HepG2 (cell line): Measurements from ENCODE around the gene DENND11. TPM values are rescaled to one million over a fixed set of nuclear protein-coding genes. Genes with fewer than 3 reads are reported as not detected.

Experiments used
- ATAC-seq: fragments of 200-7000 bp; cut with Tn5 transposase; 3 replicates; pipeline ENCODE4 v1.9.1; 2020; ENCODE audit warnings: mild to moderate bottlenecking, moderate library complexity
- BruUV-seq: library from RNA; stranded (reverse); fragments of 400-500 nt; replicated peaks from 2 replicates; lab custom pipeline; 2021; lab: Mats Ljungman, UMichigan
- CTCF ChIA-PET: fragments of 300-600 bp; formaldehyde crosslinking; extraction: SDS; loops from one replicate; lab custom pipeline; 2021; ENCODE audit warnings: low total read pairs, inconsistent platforms, low intra/inter-chr PET ratio; lab: Yijun Ruan, JAX
- POLR2A ChIA-PET: fragments of 350-600 bp; sonication (Branson Sonifier 250); formaldehyde crosslinking; loops from one replicate; lab custom pipeline; 2020; ENCODE audit warnings: antibody characterized with exemption, inconsistent platforms; lab: Yijun Ruan, JAX
- DNase-seq: peaks from one replicate; pipeline ENCODE4 v3.0.0-alpha.2; 2015; ENCODE audit warnings: low spot score
- FAIRE-seq: peaks from 3 replicates; lab custom pipeline; 2011; peaks lifted over from hg19 to GRCh38; lab: Jason Lieb, UNC
- H2AFZ ChIP-seq: one replicate; pipeline ENCODE4 v1.6.1; 2011; ENCODE audit warnings: low read length, inconsistent platforms
- H3K27ac ChIP-seq: fragments of 300-600 bp; 3 replicates; pipeline ENCODE4 v1.8.0; 2011; ENCODE audit warnings: mixed run types, mild to moderate bottlenecking, mixed read lengths, low read length, inconsistent platforms; ENCODE audit not compliant: insufficient read depth; ENCODE audit errors: extremely low read length
- H3K27me3 ChIP-seq, 2 experiments: fragments of 200-600 bp in 1 of 2; 2 replicates in 1 of 2; 3 replicates in 1 of 2; pipeline versions ENCODE4 v1.6.0 to v1.8.0; 2011; ENCODE audit warnings: low read length in 2 of 2, mild to moderate bottlenecking in 2 of 2, moderate library complexity in 2 of 2, inconsistent platforms in 1 of 2; ENCODE audit not compliant: insufficient read depth in 2 of 2, control insufficient read depth in 1 of 2
- H3K36me3 ChIP-seq, 2 experiments: fragments of 200-600 bp in 1 of 2; replicated peaks in 1 of 2; 2 replicates in 1 of 2; 3 replicates in 1 of 2; pipeline versions ENCODE4 v1.5.1 to v1.8.0; 2011; ENCODE audit warnings: low read length in 2 of 2, inconsistent platforms in 1 of 2; ENCODE audit not compliant: insufficient read depth in 2 of 2, control insufficient read depth in 1 of 2
- H3K4me1 ChIP-seq: 2 replicates; pipeline ENCODE4 v1.5.1; 2012; ENCODE audit warnings: low read length, inconsistent platforms; ENCODE audit not compliant: insufficient read depth
- H3K4me2 ChIP-seq: 2 replicates; pipeline ENCODE4 v1.6.0; 2011; ENCODE audit warnings: low read depth, low read length, inconsistent platforms
- H3K4me3 ChIP-seq, 3 experiments: fragments of 200-600 bp in 1 of 3; sonication (generic), shearing (Covaris generic) in 1 of 3; replicated peaks in 1 of 3; 2 replicates each; pipeline ENCODE4 v1.5.1; 2011 to 2016; ENCODE audit warnings: low read length in 3 of 3, inconsistent platforms in 2 of 3, low read depth in 2 of 3, mild to moderate bottlenecking in 2 of 3, control low read depth in 1 of 3, mixed read lengths in 1 of 3; ENCODE audit not compliant: insufficient read depth in 1 of 3
- H3K79me2 ChIP-seq: one replicate; pipeline ENCODE4 v1.6.1; 2011; ENCODE audit warnings: low read length, inconsistent platforms; ENCODE audit not compliant: insufficient read depth
- H3K9ac ChIP-seq: 2 replicates; pipeline ENCODE4 v1.6.0; 2011; ENCODE audit warnings: mild to moderate bottlenecking, low read depth, low read length, inconsistent platforms; ENCODE audit not compliant: insufficient read depth
- H3K9me3 ChIP-seq: 2 replicates; pipeline ENCODE4 v1.5.1; 2012; ENCODE audit warnings: mild to moderate bottlenecking, low read length
- H4K20me1 ChIP-seq: 2 replicates; pipeline ENCODE4 v1.6.0; 2011; ENCODE audit warnings: inconsistent platforms, mild to moderate bottlenecking, low read length, moderate library complexity; ENCODE audit not compliant: insufficient read depth
- AGO2 ChIP-seq: fragments of 200-400 bp; formaldehyde crosslinking; optimal IDR thresholded peaks from 2 replicates; pipeline ENCODE3; 2017; ENCODE audit warnings: mild to moderate bottlenecking, low read depth, low read length, moderate library complexity
- ARNT ChIP-seq: fragments of 450-650 bp; IDR thresholded peaks from 2 replicates; pipeline ENCODE4 v1.6.1; 2017
- ELF3 ChIP-seq: IDR thresholded peaks from 2 replicates; pipeline ENCODE4 v1.6.1; 2016; ENCODE audit warnings: missing genetic modification reagents, missing compliant biosample characterization
- ISL2 ChIP-seq: sonication (generic); formaldehyde crosslinking; IDR thresholded peaks from 2 replicates; pipeline ENCODE4 v1.5.0; 2020; ENCODE audit warnings: missing genetic modification reagents
- ISX ChIP-seq: sonication (generic); formaldehyde crosslinking; conservative IDR thresholded peaks from 2 replicates; pipeline ENCODE4 v1.5.0; 2020; ENCODE audit warnings: missing genetic modification reagents
- KLF12 ChIP-seq: sonication (generic); formaldehyde crosslinking; IDR thresholded peaks from 2 replicates; pipeline ENCODE4 v1.4.0; 2020; ENCODE audit warnings: missing genetic modification reagents, borderline replicate concordance
- KMT2A ChIP-seq: sonication (generic); formaldehyde crosslinking; IDR thresholded peaks from 2 replicates; pipeline ENCODE4 v1.4.0; 2020; ENCODE audit warnings: missing genetic modification reagents
- MLLT10 ChIP-seq: sonication (generic); formaldehyde crosslinking; IDR thresholded peaks from 2 replicates; pipeline ENCODE4 v1.4.0; 2020; ENCODE audit warnings: missing genetic modification reagents
- NFATC3 ChIP-seq: sonication (generic); formaldehyde crosslinking; IDR thresholded peaks from 2 replicates; pipeline ENCODE4 v1.5.1; 2020; ENCODE audit warnings: mild to moderate bottlenecking, missing genetic modification reagents
- RNF2 ChIP-seq: fragments of 450-650 bp; conservative IDR thresholded peaks from 2 replicates; pipeline ENCODE4 v1.6.1; 2016; ENCODE audit warnings: low read depth
- THYN1 ChIP-seq: sonication (generic); formaldehyde crosslinking; IDR thresholded peaks from 2 replicates; pipeline ENCODE4 v1.8.1; 2023; ENCODE audit warnings: low read depth, mild to moderate bottlenecking, moderate library complexity, missing genetic modification reagents, borderline replicate concordance
- ZBTB20 ChIP-seq: sonication (generic); formaldehyde crosslinking; IDR thresholded peaks from 2 replicates; pipeline ENCODE4 v1.8.1; 2023; ENCODE audit warnings: missing genetic modification reagents, low read depth, mild to moderate bottlenecking, borderline replicate concordance
- ZC3H4 ChIP-seq: sonication (generic); formaldehyde crosslinking; IDR thresholded peaks from 2 replicates; pipeline ENCODE4 v1.4.0; 2020; ENCODE audit warnings: missing genetic modification reagents, borderline replicate concordance
- ZNF768 ChIP-seq: sonication (generic); formaldehyde crosslinking; IDR thresholded peaks from 2 replicates; pipeline ENCODE4 v1.4.0; 2020; ENCODE audit warnings: missing genetic modification reagents
- ZNF879 ChIP-seq: sonication (generic); formaldehyde crosslinking; IDR thresholded peaks from 2 replicates; pipeline ENCODE4 v1.8.1; 2023; ENCODE audit warnings: missing genetic modification reagents
- WGBS: methylation state at CpG from one replicate; pipeline ENCODE4 v1.1.6; 2017; ENCODE audit warnings: low lambda C conversion rate; 5-methylcytosine and 5-hydroxymethylcytosine counted together
- in situ Hi-C: cut with HindIII; loops from 2 replicates; pipeline ENCODE4 v1.10.0; 2017; ENCODE audit warnings: low pct_unique_long_range_greater_than_20kb; ENCODE audit not compliant: extremely low pct_ligation_motif_present
- intact Hi-C: fragments of 100-400 bp; cut with micrococcal nuclease; formaldehyde crosslinking; loops from one replicate; pipeline ENCODE4 v1.10.0; 2022; ENCODE audit not compliant: unreplicated experiment
- polyA plus RNA-seq, 8 experiments: library from polyadenylated mRNA; depleted of rRNA in 3 of 8; stranded (reverse) in 7 of 8; unstranded in 1 of 8; fragments of >200 nt; fragmentation: Illumina TruSeq in 4 of 8; extraction: Trizol in 4 of 8; gene quantifications; 2 replicates each; pipeline versions ENCODE4 v1.2.1 to v1.2.3, GENCODE V29; 2011 to 2016; ENCODE audit warnings: low read depth in 4 of 8, missing spikeins in 1 of 8, mixed read lengths in 1 of 8; ENCODE audit not compliant: insufficient read depth in 1 of 8
- total RNA-seq, 5 experiments: library from RNA; depleted of rRNA; stranded (reverse); fragments of >200 nt; fragmentation: Illumina TruSeq; extraction: Trizol; gene quantifications; 2 replicates each; pipeline ENCODE4 v1.2.3, GENCODE V29; 2016; ENCODE audit warnings: low read depth in 1 of 5
- TF ChIP-seq, protein P1 (sequence below): sonication (generic); formaldehyde crosslinking; IDR thresholded peaks from 2 replicates; pipeline ENCODE4 v1.4.0; 2020; ENCODE audit warnings: missing genetic modification reagents, borderline replicate concordance
- TF ChIP-seq, protein P2 (sequence below): sonication (generic); formaldehyde crosslinking; IDR thresholded peaks from 2 replicates; pipeline ENCODE4 v1.8.0; 2022; ENCODE audit warnings: mild to moderate bottlenecking, missing genetic modification reagents, moderate library complexity
- TF ChIP-seq, protein P3 (sequence below): sonication (generic); formaldehyde crosslinking; conservative IDR thresholded peaks from 2 replicates; pipeline ENCODE4 v1.8.1; 2023; ENCODE audit warnings: missing genetic modification reagents
- TF ChIP-seq, protein P4 (sequence below): sonication (generic); formaldehyde crosslinking; IDR thresholded peaks from 2 replicates; pipeline ENCODE4 v1.8.1; 2023; ENCODE audit warnings: mild to moderate bottlenecking, moderate library complexity, missing genetic modification reagents

Gene DENND11
- total and polyA plus RNA-seq, 2 of the 13 experiments (the other 11 are each of a cell fraction or from before 2014, with no cell fraction given), result 7.1 to 10.5 TPM

DNA sequence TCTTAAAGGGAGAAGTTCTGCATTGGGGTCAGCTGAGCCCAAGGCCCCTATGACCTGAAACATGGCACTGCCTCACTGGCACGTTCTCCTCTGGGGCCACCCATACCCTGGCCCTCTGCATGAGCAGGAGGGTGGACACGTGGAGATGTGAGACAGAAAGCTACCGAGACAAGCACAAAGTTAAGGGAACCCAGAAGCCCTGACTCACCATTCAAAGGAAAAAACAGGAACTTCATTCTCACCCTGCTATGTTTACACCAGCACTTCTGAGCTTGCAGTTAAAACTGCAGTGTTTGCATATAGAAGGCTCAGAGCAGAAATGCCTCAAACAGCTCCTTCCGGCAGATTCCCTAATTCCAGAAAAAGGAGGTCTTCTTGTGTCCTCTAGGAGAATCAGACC lies 41.7 kb downstream of the DENND11 start:
- no peak for DNase-seq
- H3K27me3 ChIP-seq, result no peaks in the 10 kb centered on the region
- no peaks in the 10 kb centered on the region for H3K9me3 ChIP-seq
- CTCF ChIA-PET, result no interaction called here
- H3K4me3 ChIP-seq, result no peak overlapping the region
- no peaks in the 10 kb centered on the region for H4K20me1 ChIP-seq
- POLR2A ChIA-PET, result no interaction called here
- WGBS, result 83% methylated on average over 4 of the region's 4 CpGs
- no peak overlapping the region for H2AFZ ChIP-seq
- H3K4me1 ChIP-seq, result peaks cover 24% of the 10 kb centered on the region
- in situ Hi-C loops (no loop called here), intact Hi-C loops (no loop called here)
- no peaks in the 10 kb centered on the region for H3K79me2 ChIP-seq
- peaks cover 5 to 16% of the 10 kb centered on the region in 2 experiments; a peak in 4 of 5 replicates for H3K36me3 ChIP-seq
- no TSS peak for BruUV-seq
- H3K27ac ChIP-seq, result no peak overlapping the region
- no peak for FAIRE-seq
- no peak overlapping the region for H3K4me2 ChIP-seq
- ATAC-seq, result no peak
- no peak overlapping the region for H3K9ac ChIP-seq
- no peak for TF ChIP-seq ZNF768 (CRISPR knock-in tag)
- TF ChIP-seq ZBTB20 (CRISPR knock-in tag), result no peak
- no peak for TF ChIP-seq ISX
- TF ChIP-seq ELF3 (CRISPR knock-in tag), result no peak
- no peak for TF ChIP-seq KMT2A (CRISPR knock-in tag)
- TF ChIP-seq AGO2, result no peak
- TF ChIP-seq KLF12 (CRISPR knock-in tag), result no peak
- TF ChIP-seq ARNT, result no peak
- TF ChIP-seq, protein P1, sequence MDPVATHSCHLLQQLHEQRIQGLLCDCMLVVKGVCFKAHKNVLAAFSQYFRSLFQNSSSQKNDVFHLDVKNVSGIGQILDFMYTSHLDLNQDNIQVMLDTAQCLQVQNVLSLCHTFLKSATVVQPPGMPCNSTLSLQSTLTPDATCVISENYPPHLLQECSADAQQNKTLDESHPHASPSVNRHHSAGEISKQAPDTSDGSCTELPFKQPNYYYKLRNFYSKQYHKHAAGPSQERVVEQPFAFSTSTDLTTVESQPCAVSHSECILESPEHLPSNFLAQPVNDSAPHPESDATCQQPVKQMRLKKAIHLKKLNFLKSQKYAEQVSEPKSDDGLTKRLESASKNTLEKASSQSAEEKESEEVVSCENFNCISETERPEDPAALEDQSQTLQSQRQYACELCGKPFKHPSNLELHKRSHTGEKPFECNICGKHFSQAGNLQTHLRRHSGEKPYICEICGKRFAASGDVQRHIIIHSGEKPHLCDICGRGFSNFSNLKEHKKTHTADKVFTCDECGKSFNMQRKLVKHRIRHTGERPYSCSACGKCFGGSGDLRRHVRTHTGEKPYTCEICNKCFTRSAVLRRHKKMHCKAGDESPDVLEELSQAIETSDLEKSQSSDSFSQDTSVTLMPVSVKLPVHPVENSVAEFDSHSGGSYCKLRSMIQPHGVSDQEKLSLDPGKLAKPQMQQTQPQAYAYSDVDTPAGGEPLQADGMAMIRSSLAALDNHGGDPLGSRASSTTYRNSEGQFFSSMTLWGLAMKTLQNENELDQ, result no peak
- TF ChIP-seq ISL2 (CRISPR knock-in tag), result no peak
- no peak for TF ChIP-seq THYN1
- TF ChIP-seq, protein P2, sequence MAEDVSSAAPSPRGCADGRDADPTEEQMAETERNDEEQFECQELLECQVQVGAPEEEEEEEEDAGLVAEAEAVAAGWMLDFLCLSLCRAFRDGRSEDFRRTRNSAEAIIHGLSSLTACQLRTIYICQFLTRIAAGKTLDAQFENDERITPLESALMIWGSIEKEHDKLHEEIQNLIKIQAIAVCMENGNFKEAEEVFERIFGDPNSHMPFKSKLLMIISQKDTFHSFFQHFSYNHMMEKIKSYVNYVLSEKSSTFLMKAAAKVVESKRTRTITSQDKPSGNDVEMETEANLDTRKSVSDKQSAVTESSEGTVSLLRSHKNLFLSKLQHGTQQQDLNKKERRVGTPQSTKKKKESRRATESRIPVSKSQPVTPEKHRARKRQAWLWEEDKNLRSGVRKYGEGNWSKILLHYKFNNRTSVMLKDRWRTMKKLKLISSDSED, result no peak
- TF ChIP-seq, protein P3, sequence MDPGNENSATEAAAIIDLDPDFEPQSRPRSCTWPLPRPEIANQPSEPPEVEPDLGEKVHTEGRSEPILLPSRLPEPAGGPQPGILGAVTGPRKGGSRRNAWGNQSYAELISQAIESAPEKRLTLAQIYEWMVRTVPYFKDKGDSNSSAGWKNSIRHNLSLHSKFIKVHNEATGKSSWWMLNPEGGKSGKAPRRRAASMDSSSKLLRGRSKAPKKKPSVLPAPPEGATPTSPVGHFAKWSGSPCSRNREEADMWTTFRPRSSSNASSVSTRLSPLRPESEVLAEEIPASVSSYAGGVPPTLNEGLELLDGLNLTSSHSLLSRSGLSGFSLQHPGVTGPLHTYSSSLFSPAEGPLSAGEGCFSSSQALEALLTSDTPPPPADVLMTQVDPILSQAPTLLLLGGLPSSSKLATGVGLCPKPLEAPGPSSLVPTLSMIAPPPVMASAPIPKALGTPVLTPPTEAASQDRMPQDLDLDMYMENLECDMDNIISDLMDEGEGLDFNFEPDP (CRISPR knock-in tag), result no peak
- TF ChIP-seq NFATC3 (CRISPR knock-in tag), result no peak
- no peak for TF ChIP-seq MLLT10
- TF ChIP-seq RNF2, result no peak
- TF ChIP-seq, protein P4, sequence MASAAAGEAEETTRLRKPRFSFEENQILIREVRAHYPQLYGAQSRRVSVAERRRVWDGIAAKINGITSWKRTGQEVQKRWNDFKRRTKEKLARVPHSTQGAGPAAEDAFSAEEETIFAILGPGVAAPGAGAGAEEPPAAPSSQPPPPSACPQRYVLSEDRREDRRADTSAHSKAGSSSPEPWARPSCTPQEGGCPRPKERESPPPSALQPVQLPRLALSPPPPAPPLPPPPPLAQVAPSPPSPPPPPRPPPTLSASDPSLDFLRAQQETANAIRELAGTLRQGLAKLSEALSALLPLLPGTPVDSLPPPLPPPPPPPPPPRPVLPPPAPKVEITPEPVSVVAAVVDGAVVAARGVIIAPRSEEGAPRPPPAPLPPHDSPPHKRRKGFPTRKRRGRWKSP (CRISPR knock-in tag), result no peak
- no peak for TF ChIP-seq ZC3H4 (CRISPR knock-in tag)
- TF ChIP-seq ZNF879 (CRISPR knock-in tag), result no peak
